Measurements from ENCODE around the gene ANO5.

Gene ANO5

DNA sequence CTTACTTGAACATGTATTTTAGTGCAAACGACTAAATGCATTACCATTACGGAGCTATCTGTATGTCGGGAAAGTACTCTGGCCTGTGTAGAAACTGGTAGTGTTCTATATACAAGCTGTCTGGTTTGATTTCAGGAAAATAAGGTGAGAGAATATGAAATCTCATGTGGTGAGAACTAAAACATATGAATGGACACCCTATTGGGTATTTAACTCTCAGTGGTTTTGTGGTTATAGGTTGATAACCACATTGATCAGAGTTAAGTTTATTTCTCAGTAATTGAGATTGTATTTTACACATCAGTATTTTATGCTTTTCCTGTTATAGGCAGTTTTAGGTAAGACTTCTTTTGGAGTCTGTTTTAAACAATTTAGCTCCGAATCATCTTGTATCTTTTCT, 10.4 kb downstream of the ANO5 start:
- no peaks in the 10 kb centered on the region for H3K4me1 ChIP-seq
- H3K27me3 ChIP-seq = no peaks in the 10 kb centered on the region
- intact Hi-C loops (cut with DNase I; ENCODE audit: low total_unique reads) = no loop called here
- DNase-seq = no peak
- H3K36me3 ChIP-seq = no peaks in the 10 kb centered on the region
- TF ChIP-seq, protein P1, sequence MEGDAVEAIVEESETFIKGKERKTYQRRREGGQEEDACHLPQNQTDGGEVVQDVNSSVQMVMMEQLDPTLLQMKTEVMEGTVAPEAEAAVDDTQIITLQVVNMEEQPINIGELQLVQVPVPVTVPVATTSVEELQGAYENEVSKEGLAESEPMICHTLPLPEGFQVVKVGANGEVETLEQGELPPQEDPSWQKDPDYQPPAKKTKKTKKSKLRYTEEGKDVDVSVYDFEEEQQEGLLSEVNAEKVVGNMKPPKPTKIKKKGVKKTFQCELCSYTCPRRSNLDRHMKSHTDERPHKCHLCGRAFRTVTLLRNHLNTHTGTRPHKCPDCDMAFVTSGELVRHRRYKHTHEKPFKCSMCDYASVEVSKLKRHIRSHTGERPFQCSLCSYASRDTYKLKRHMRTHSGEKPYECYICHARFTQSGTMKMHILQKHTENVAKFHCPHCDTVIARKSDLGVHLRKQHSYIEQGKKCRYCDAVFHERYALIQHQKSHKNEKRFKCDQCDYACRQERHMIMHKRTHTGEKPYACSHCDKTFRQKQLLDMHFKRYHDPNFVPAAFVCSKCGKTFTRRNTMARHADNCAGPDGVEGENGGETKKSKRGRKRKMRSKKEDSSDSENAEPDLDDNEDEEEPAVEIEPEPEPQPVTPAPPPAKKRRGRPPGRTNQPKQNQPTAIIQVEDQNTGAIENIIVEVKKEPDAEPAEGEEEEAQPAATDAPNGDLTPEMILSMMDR (IDR thresholded peaks at IDR 0.05) = no peak
- no peak overlapping the region for H3K27ac ChIP-seq
- H3K4me3 ChIP-seq = no peak overlapping the region
- no peaks in the 10 kb centered on the region for H3K9me3 ChIP-seq

DNA sequence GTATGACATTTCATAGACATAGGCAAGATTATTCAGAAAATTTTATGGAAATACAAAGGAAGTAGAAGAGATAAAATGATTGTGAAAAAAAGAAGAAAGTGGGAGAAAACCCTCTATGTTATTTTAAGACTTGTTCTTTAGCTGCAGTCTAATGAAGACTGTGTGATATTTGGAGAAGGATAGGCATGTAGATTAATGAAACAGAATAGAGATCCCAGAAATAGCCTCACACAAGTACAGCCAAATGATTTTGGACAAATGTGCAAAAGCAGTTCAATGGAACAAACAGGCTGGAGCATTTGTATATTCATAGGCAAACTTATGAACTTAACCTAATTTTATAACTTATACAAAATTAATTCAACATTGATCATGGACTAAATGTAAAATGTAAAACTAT, 14.3 kb downstream of the ANO5 start:
- H3K27ac ChIP-seq = no peak overlapping the region
- TF ChIP-seq, protein P1 (IDR thresholded peaks at IDR 0.05) = no peak
- H3K4me3 ChIP-seq = no peak overlapping the region

DNA sequence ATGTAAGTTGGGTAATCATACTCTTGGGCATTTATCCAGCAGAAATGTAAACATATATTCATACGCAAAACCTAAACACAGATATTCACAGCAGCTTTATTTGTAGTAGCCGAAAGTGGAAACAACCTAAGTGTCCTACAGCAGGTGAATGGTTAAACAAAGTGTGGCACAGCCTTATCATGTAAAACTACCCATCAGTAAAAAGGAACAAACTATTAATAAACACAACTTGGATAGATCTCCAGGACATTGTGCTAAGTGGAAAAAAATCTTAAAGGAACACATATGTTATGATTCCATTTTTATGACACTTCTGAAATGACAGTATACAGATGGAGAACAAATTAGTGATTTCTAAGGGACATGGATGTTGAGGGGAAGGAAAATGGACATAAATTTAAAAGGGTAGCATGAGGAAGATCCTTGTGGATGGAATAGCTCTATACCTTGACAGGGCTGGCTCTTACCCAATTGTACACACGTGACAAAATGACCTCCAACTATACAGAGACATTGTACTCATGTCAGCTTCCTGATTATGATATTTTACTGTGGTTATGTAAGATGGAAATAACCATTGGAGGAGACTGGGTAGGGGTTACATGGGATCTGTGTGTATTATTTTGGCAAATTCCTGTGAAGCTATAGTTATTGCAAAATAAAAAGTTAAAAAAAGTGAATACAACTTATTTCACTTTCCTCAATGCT, 15.4 kb downstream of the ANO5 start:
- Histone ChIP-seq H3K27me3 (no peaks in the 10 kb centered on the region), H3K4me3 (no peak overlapping the region), H3K4me1 (no peaks in the 10 kb centered on the region), H3K27ac (no peak overlapping the region), H3K9me3 (no peaks in the 10 kb centered on the region), H3K36me3 (no peaks in the 10 kb centered on the region)
- no peak for DNase-seq
- intact Hi-C loops (cut with DNase I; ENCODE audit: low total_unique reads) = no loop called here
- TF ChIP-seq, protein P1 (IDR thresholded peaks at IDR 0.05) = no peak

More for the DNA sequence above, 14.3 kb downstream of the ANO5 start:
- no peaks in the 10 kb centered on the region for H3K9me3 ChIP-seq
- no peaks in the 10 kb centered on the region for H3K27me3 ChIP-seq
- no peak for DNase-seq
- no peaks in the 10 kb centered on the region for H3K4me1 ChIP-seq
- intact Hi-C loops (cut with DNase I; ENCODE audit: low total_unique reads) = no loop called here
- H3K36me3 ChIP-seq = no peaks in the 10 kb centered on the region

DNA sequence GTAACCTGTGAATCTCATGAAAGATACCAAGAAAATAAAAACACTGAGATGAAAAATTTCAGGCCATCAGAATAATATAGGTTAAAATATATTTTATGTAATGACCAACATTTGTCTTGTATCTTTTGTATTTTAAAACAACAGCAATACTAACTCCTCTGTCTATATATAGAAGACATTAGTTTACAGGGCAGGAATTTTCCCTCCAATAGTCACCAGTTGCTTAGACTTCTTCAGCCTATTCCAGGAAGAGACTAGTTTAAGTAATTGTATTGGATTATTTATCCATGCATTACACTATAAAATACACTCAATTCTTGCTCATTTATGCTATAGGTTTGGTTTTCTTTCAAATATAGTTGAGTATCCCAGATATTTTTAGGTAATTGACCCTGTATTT, 24.1 kb downstream of the ANO5 start:
- TF ChIP-seq, protein P1 (IDR thresholded peaks at IDR 0.05) = no peak
- Histone ChIP-seq H3K27me3 (no peaks in the 10 kb centered on the region), H3K4me1 (no peaks in the 10 kb centered on the region), H3K36me3 (no peaks in the 10 kb centered on the region), H3K27ac (no peak overlapping the region), H3K9me3 (no peaks in the 10 kb centered on the region), H3K4me3 (no peak overlapping the region)
- no peak for DNase-seq
- intact Hi-C loops (cut with DNase I; ENCODE audit: low total_unique reads) = no loop called here

DNA sequence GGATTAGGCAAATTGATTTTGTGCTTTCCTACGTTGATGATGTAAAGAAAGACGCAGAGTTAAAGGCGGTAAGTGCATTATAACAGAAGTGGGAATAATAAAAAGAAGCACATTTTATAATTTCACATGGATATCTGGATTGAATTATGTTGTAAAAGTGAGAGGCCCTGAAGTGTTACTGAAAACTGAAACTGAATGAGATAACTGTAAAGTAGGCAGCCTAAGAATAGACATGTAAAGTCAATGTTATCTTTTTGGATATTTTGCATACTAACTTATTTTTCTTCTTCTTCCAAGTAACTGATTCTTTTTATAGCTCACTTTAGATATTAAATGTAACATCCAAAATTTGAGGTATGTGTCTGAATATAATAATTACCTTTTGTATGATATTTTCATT, 28.3 kb downstream of the ANO5 start:
- no peaks in the 10 kb centered on the region for H3K9me3 ChIP-seq
- H3K4me1 ChIP-seq = no peaks in the 10 kb centered on the region
- intact Hi-C loops (cut with DNase I; ENCODE audit: low total_unique reads) = no loop called here
- no peaks in the 10 kb centered on the region for H3K27me3 ChIP-seq
- no peak for DNase-seq
- no peak overlapping the region for H3K4me3 ChIP-seq
- H3K27ac ChIP-seq = no peak overlapping the region
- TF ChIP-seq, protein P1 (IDR thresholded peaks at IDR 0.05) = no peak
- H3K36me3 ChIP-seq = no peaks in the 10 kb centered on the region

DNA sequence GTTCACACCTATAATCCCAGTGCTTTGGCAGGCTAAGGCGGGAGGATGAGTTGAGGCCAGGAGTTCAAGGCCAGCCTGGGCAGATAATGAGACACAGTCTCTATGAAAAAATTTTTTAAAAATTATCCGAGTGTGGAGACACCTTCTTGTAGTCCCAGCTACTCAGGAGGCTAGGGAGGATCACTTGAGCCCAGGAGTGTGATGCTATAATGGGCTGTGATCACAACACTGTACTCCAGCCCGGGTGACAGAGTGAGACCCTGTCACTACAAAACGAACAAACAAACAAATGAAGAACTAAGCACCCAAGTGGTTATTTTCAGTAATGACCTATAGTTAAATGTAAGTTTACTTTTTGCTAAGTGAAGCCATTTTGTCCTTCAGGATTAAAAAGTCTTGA, 32.3 kb downstream of the ANO5 start:
- TF ChIP-seq, protein P1 (IDR thresholded peaks at IDR 0.05) = no peak
- H3K27ac ChIP-seq = no peak overlapping the region
- no peaks in the 10 kb centered on the region for H3K4me1 ChIP-seq
- H3K27me3 ChIP-seq = no peaks in the 10 kb centered on the region
- intact Hi-C loops (cut with DNase I; ENCODE audit: low total_unique reads) = no loop called here
- H3K36me3 ChIP-seq = no peaks in the 10 kb centered on the region
- DNase-seq = no peak
- H3K9me3 ChIP-seq = no peaks in the 10 kb centered on the region
- H3K4me3 ChIP-seq = no peak overlapping the region
